Gastroesophageal sphincter (tissue), 4 donors: ENCODE results near the gene NPC1L1. TPM values are rescaled to one million over a fixed set of nuclear protein-coding genes. Genes with fewer than 3 reads are reported as not detected.

ENCODE experiments used
- ATAC-seq: fragments of 150-250 bp; one replicate; pipeline ENCODE4 v1.9.1; 2016; ENCODE audit warnings: mild to moderate bottlenecking, moderate library complexity
- H3K27ac ChIP-seq, 4 donors: fragments of 200-600 bp; sonication (generic) in 3 of 4; 1 replicate in 3 of 4; 2 replicates in 1 of 4; pipeline ENCODE4 v1.5.1; 2016 to 2019
- H3K27me3 ChIP-seq: fragments of 200-600 bp; sonication (generic); one replicate; pipeline ENCODE4 v1.5.1; 2019
- H3K36me3 ChIP-seq, 2 donors: fragments of 200-600 bp; sonication (generic); one replicate each; pipeline ENCODE4 v1.5.1; 2019; ENCODE audit warnings: control low read depth in 1 of 2
- H3K4me1 ChIP-seq, 3 donors: fragments of 200-600 bp; sonication (generic); 1 replicate in 2 of 3; 2 replicates in 1 of 3; pipeline ENCODE4 v1.5.1; 2016 to 2019; ENCODE audit warnings: control low read depth in 2 of 3
- H3K4me3 ChIP-seq, 2 donors: fragments of 200-600 bp; sonication (generic); one replicate each; pipeline ENCODE4 v1.5.1; 2019; ENCODE audit warnings: mild to moderate bottlenecking in 1 of 2, moderate library complexity in 1 of 2
- H3K9me3 ChIP-seq, 3 donors: fragments of 200-600 bp; sonication (generic); one replicate each; pipeline ENCODE4 v1.5.1; 2017 to 2019; ENCODE audit warnings: control low read depth in 2 of 3
- EP300 ChIP-seq: sonication (generic); formaldehyde crosslinking; IDR thresholded peaks from one replicate; pipeline ENCODE4 v1.6.1; 2017; ENCODE audit warnings: antibody characterized with exemption, mild to moderate bottlenecking
- POLR2A ChIP-seq, 2 donors: fragments of 450-650 bp; IDR thresholded peaks; one replicate each; pipeline ENCODE4 v1.6.1; 2017; ENCODE audit warnings: antibody characterized with exemption in 2 of 2, mild to moderate bottlenecking in 2 of 2, moderate library complexity in 1 of 2
- POLR2AphosphoS5 ChIP-seq: sonication (generic); formaldehyde crosslinking; IDR thresholded peaks from one replicate; pipeline ENCODE4 v1.6.1; 2017; ENCODE audit warnings: antibody characterized with exemption
- WGBS, 2 donors: methylation state at CpG; one replicate each; pipeline ENCODE4 v1.1.5; 2018; ENCODE audit warnings: low coverage in 1 of 2; 5-methylcytosine and 5-hydroxymethylcytosine counted together
- total RNA-seq, 4 donors: library from RNA; depleted of rRNA; stranded (reverse); fragments of >200 nt; gene quantifications; one replicate each; pipeline ENCODE4 v1.1.0, GENCODE V29; 2016
- TF ChIP-seq, protein P1 (sequence below), 4 experiments: fragments of 200-600 bp in 2 of 4; fragments of 450-650 bp in 2 of 4; sonication (generic) in 1 of 4; IDR thresholded peaks; one replicate each; pipeline ENCODE4 v1.5.1; 2017 to 2019; ENCODE audit warnings: antibody characterized with exemption in 4 of 4, mild to moderate bottlenecking in 2 of 4, moderate library complexity in 2 of 4

Gene NPC1L1
- total RNA-seq, 4 donors from 2014 or later = 0.08 to 0.27 (median 0.16) TPM; not detected in 1

DNA sequence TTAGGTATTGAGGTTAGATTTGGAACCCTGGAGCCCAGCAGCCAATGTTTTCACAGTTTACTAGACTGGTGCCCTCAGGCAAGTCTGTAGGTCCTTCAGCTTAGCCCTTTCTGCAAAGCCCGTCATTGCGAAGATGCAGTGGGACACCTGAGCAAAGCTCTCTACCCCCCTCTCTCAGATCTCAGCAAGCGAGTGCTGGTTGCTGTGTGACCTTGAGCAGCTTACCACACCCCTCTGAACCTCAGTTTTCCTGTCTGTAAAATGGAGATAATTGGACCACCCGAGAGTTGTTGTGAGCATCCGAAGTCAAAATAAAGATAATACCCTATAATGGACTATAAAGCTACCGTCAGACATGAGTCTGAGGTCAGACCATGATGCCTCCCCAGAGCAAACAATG, 3.7 kb downstream of the NPC1L1 start:
- Histone ChIP-seq H3K36me3 (no peaks in the 10 kb centered on the region), H3K27ac (no peak overlapping the region), H3K4me3 (no peak overlapping the region), H3K9me3 (no peaks in the 10 kb centered on the region), H3K27me3 (no peaks in the 10 kb centered on the region), H3K4me1 (no peaks in the 10 kb centered on the region)
- TF ChIP-seq POLR2AphosphoS5 (no peak), POLR2A (IDR thresholded peaks at IDR 0.05) (no peak), EP300 (no peak)
- TF ChIP-seq, protein P1, sequence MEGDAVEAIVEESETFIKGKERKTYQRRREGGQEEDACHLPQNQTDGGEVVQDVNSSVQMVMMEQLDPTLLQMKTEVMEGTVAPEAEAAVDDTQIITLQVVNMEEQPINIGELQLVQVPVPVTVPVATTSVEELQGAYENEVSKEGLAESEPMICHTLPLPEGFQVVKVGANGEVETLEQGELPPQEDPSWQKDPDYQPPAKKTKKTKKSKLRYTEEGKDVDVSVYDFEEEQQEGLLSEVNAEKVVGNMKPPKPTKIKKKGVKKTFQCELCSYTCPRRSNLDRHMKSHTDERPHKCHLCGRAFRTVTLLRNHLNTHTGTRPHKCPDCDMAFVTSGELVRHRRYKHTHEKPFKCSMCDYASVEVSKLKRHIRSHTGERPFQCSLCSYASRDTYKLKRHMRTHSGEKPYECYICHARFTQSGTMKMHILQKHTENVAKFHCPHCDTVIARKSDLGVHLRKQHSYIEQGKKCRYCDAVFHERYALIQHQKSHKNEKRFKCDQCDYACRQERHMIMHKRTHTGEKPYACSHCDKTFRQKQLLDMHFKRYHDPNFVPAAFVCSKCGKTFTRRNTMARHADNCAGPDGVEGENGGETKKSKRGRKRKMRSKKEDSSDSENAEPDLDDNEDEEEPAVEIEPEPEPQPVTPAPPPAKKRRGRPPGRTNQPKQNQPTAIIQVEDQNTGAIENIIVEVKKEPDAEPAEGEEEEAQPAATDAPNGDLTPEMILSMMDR (IDR thresholded peaks at IDR 0.05) = no peak
- WGBS, 2 donors = 93% methylated on average over 4 of the region's 6 CpGs; no CpG with 5 or more reads in 1 of the 2 donors
- ATAC-seq = no peak

DNA sequence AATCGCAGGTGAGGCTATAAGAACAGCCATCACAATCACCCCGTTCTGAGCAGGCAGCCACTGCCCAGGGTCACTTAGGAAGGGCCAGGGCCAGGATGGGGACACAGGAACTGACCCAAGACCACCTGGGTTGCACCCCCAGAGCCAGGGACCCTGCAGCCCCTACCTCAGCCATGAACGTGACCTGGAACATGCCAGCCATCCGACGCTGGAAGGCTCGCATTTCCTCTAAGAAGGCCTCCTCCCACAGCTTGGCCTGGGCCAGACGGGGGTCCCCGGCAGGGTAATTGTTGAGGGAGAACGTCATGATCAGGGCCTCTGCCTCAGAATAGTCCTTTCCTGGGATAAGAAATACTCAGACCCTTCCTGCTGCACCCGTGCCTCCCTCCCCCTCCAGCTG, 5.0 kb downstream of the NPC1L1 start:
- H3K9me3 ChIP-seq = no peaks in the 10 kb centered on the region
- H3K27ac ChIP-seq = no peak overlapping the region
- TF ChIP-seq EP300 = no peak
- no peak for TF ChIP-seq POLR2AphosphoS5
- no peak for TF ChIP-seq POLR2A (IDR thresholded peaks at IDR 0.05)
- TF ChIP-seq, protein P1 (IDR thresholded peaks at IDR 0.05) = no peak
- no peaks in the 10 kb centered on the region for H3K4me1 ChIP-seq
- 70 to 80% methylated on average over 2 of the region's 10 CpGs for WGBS, 2 donors
- ATAC-seq = no peak
- no peak overlapping the region for H3K4me3 ChIP-seq
- H3K36me3 ChIP-seq = no peaks in the 10 kb centered on the region
- no peaks in the 10 kb centered on the region for H3K27me3 ChIP-seq

DNA sequence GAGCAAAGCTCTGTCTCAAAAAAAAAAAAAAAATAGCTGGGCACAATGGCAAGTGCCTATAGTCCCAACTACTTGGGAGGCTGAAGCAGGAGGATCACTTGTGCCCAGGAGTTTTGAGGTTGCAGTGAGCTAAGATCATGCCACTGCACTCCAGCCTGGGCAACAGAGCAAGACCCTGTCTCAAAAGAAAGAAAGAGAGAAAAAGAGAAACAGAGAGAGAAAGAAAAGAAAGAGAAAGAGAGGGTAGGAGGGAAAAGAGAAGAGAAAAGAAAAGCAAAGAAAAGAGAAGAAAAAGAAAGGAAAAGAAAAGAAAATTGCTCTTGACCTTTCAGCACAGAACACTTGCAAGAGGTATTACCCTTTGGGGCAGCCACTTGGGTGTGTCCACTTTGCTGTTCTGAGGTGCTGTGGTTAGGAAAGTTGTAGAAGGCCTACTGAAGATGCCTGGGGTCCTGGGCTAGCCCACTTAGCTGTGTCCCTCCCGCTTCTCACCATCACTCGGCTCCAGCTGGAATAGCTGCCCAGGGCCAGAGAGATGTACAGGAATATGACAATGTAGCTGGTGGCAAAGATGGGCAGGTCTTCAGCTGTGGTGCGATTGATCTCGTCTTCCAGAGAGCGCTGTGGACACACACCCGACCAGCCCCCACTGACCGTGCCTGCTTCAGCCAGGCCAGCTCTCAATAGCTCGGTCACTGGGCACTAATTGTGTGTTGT, 5.6 kb downstream of the NPC1L1 start:
- no peaks in the 10 kb centered on the region for H3K36me3 ChIP-seq
- TF ChIP-seq, protein P1 (IDR thresholded peaks at IDR 0.05) = no peak
- TF ChIP-seq EP300 = no peak
- no peak for TF ChIP-seq POLR2A (IDR thresholded peaks at IDR 0.05)
- TF ChIP-seq POLR2AphosphoS5 = no peak
- ATAC-seq = no peak
- no peaks in the 10 kb centered on the region for H3K9me3 ChIP-seq
- 100% methylated on average over 1 to 2 of the region's 8 CpGs for WGBS, 2 donors
- no peaks in the 10 kb centered on the region for H3K27me3 ChIP-seq
- H3K27ac ChIP-seq = no peak overlapping the region
- no peaks in the 10 kb centered on the region for H3K4me1 ChIP-seq
- no peak overlapping the region for H3K4me3 ChIP-seq

DNA sequence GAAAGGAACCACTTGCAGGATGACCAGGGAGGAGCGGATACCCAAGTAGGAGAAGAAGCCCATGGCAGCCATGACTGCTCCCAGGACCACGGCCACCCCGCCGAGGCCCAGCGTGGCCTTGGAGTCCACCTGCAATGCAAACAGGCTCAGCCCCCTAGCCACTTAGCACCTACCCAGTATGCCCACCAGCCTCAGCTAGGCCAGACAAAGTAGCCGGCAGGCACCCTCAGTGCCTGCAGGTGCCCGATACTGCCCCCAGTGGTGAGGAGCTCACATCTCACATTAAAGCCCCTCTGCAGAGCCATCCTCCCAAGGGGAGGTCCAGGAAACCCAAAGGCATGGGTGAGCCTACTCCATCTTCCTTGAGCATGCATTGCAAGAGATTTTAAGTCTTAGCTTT, 6.6 kb downstream of the NPC1L1 start:
- ATAC-seq = no peak
- no peak overlapping the region for H3K4me3 ChIP-seq
- no peaks in the 10 kb centered on the region for H3K36me3 ChIP-seq
- WGBS, 2 donors = no CpG with 5 or more reads among the region's 7 CpGs
- no peaks in the 10 kb centered on the region for H3K4me1 ChIP-seq
- no peaks in the 10 kb centered on the region for H3K9me3 ChIP-seq
- no peaks in the 10 kb centered on the region for H3K27me3 ChIP-seq
- TF ChIP-seq POLR2AphosphoS5 (no peak), POLR2A (IDR thresholded peaks at IDR 0.05) (no peak), EP300 (no peak)
- TF ChIP-seq, protein P1 (IDR thresholded peaks at IDR 0.05) = peak in 2 of 4 experiments; percentile 8 to 36
- H3K27ac ChIP-seq = no peak overlapping the region

DNA sequence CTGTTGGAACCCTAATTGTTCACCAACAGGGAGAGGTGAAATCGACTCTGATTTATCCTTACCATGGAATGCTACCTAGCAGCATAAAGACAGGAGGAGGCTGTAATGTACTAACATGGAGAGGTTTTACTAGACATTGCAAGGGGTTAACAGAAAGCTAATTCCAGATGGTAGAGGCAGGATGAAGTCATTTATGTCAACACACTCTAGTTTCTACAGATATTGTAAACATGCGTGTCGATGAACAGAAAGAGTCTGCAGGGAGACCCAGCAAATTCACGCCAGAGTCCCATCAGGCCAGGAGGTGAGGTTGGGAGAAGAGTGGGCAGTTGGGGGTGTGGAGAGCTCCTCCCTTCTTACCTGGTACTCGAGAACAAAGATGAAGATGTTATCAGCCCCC, 7.0 kb downstream of the NPC1L1 start:
- Histone ChIP-seq H3K4me1 (no peaks in the 10 kb centered on the region), H3K27me3 (no peaks in the 10 kb centered on the region), H3K27ac (no peak overlapping the region), H3K36me3 (no peaks in the 10 kb centered on the region), H3K9me3 (no peaks in the 10 kb centered on the region), H3K4me3 (no peak overlapping the region)
- WGBS, 2 donors = 15 to 39% methylated on average over 3 of the region's 5 CpGs
- no peak for ATAC-seq
- TF ChIP-seq, protein P1 (IDR thresholded peaks at IDR 0.05) = no peak
- TF ChIP-seq POLR2A (IDR thresholded peaks at IDR 0.05) (no peak), POLR2AphosphoS5 (no peak), EP300 (no peak)
